Pons (tissue), 1 donor: ENCODE measurements around the gene SHROOM3.
"Not testable (repeated sequence)": the region's sequence is repeated elsewhere in the genome, so short reads cannot be mapped to it uniquely, and the experiment has no call there.

ENCODE experiments used
- DNase-seq: peaks from one replicate; pipeline ENCODE4 v3.0.0-alpha.2; 2016; ENCODE audit warnings: low spot score

The SHROOM3 gene

DNA sequence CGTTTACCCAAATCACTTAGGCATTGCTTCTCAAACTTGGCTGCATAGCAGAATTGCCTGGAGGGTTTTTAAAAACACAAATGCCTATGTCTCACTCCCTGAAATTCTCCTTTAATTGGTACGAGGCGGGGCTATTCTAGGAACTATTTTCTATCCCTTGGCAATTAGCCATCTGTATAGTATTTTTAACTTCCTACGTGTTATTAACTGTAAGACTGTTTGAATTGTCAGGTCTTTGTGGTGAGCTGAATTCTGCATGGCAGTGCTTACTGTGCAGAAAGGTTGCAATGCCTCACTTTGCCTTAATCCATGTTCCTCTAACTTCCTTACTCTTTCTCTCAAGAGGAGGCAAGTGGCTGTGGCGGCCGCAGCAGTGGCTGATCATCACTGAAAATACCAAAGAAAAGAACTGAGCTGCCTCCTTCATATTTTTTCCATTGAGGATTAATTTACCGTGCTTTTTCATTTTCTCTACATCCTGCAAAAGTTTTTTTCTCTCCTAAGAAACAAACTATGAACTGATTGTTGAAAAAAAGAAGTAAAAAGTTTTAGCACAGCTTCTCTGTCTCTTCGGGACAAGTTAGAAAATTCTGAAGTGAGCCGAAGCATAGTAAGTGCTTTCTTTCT, at the start of gene SHROOM3:
Gene SHROOM3 (plus strand): TSS at position 329 of the 627 bp plus-strand sequence. CDS start 824 bp downstream, outside the sequence.
- no peak for DNase-seq

- no peak for DNase-seq
These were observed 49.1 kb upstream of the SHROOM3 start for GRCh38 chr4:76385974-76386373.

- DNase-seq = no peak
These were observed 48.3 kb upstream of the SHROOM3 start for GRCh38 chr4:76386566-76387305.

GRCh38 chr4:76388160-76388908, 46.7 kb upstream of the SHROOM3 start:
- no peak for DNase-seq

DNA sequence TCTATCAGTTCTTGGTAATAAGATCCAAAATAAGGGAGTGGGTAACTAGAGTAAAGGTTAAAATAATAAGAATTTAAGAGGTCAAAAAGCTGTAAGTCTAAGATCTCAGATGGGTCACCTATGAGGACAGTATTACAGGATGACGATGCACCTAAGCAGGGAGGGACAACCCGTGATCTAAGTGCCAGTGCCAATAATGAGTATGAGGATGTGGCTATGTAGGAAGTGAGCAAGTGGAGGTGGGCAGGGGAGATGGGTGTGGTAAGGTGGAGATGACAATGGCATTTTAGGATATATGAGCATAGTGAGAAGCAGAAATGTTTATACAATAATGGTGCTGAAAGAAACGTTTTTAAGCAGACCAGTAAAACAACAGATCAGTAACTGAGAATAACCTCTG, 33.4 kb upstream of the SHROOM3 start:
- no peak for DNase-seq

GRCh38 chr4:76406081-76406480, 28.9 kb upstream of the SHROOM3 start:
- DNase-seq = no peak

- DNase-seq = no peak
These were observed 27.4 kb upstream of the SHROOM3 start for GRCh38 chr4:76407440-76408119.

DNA sequence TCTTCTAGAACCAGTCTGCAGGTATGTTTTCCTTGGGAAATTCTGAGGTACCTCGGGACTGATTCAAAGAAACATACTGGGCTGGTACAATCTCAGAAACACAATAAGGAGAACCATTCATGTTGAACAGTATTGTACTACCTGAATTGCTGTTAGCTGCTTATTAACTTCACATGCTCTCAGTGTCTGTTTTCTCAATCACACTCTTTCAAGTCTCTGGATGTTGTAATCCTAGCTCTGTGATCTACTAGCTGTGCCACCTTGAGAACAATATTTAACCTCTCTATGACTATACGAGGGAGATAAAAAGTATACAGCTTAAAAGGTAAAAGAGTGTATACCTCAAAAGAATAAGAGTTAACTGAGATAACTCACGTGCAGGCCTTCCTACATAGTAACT, 24.4 kb upstream of the SHROOM3 start:
- DNase-seq = no peak

DNA sequence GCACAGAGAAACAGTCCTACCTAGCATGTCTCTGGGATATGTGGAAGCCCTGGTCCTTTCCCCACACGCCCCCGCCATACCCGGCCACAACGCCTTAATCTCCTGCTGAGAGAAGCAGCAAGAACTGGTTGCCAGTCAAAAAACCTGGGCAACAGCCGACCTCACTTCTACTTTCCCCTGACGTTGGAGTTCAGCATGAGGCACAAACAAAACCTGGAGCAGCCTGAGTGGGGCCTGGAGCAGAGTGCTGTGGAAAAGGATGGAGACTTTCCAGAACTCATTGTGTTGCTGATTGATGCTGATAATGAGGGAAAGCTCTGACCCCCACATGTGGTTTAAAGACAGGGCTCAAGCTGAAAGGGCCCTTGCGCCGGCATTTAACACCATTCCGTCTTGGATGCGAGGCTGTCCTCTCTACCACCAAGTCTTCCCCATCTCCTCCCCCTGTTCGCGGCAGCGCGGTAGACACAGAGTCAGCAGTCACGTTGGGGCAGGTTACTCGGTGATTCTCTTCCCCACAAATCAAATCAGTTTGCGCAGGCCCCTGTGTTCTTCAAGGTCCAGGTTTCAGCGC, 14.8 kb upstream of the SHROOM3 start:
- no peak for DNase-seq

DNA sequence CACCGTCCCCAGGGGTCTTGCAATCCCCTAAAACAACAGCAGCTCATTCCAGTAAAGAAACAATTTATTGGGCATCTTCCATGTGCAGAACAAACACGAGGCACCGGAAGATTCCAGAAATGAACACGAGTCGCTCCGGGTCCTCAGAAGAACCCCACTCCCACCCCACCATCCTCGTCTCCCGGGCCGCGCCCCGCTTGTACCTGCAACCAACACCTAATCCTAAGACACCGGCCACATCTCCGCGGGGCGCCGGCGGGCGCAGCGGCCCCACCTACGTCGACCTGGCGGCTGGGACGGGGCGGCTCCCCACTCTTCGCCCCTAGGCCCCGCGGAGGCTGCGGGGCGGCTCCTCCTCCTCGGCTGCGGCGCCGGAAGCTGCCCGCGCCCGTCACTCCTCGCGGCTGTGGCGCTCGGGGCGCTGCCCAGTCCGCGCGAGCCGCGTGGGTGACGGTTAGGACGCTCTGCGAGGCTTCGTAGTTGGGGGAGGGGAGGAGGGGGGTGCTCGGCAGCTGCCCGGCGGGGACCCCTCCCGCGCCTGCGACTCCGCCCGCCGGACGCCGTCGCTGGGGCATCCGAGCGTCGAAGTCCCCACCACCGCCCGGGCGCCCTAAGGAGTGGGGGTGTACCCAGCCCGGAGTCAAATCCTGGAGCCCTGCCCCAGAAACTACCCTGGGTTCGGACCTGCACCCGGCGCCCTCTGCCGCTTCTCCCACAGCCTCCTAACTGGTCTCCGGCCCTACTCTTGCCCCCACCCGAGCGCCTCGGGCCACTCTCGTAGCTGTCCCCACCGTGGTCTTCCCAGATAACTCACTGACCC, 14.1 kb upstream of the SHROOM3 start, which contains the start of gene CCDC158:
Gene CCDC158 (minus strand): TSS at position 380 of the 820 bp plus-strand sequence. CDS start 17,934 bp downstream, outside the sequence.
- no peak for DNase-seq

DNA sequence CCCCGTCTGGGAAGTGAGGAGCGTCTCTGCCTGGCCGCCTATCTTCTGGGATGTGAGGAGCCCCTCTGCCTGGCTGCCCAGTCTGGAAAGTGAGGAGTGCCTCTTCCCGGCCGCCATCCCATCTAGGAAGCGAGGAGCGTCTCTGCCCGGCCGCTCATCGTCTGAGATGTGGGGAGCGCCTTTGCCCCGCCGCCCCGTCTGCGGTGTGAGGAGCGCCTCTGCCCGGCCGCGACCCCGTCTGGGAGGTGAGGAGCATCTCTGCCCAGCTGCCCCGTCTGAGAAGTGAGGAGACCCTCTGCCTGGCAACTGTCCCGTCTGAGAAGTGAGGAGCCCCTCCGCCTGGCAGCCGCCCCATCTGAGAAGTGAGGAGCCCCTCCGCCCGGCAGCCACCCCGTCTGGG, 11.9 kb upstream of the SHROOM3 start:
- DNase-seq = not testable (repeated sequence)

DNA sequence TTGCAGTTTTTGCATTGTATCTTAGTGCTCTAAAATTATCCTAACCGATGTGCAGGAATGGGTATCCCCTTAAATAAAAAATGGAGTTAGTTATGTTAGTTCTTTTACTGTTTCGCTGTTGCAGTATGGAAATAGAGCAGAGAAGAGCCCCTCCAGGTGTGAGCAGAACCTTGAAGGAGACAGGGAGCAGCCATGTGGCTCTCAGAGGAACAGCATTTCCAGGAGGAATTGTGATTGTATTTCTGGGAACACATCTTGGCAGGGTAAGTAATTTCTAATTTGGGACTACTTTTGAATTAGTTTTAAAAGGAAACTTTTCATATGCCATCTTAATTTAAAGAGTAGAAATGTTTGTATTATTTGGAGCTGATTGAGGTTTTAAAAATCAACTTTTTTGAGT, 8.8 kb upstream of the SHROOM3 start:
- DNase-seq = no peak

DNA sequence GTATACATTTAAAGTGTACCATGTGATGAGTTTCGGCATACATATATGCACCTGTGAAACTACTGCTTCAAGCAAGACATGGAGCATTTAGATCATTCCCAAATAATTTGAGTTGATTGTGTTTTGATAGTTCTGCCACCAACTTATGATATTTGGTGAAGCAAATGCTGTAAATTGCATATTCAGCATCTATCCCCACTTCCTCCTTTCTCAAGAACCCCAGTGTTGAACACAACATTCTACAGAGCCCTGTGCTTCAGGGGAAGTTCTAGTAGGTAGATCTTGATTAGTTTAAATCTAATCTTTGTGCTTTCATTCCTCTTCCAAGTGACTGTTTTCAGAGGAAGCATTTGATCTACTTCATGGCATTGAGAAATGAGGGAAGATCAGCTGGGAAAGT, 5.4 kb upstream of the SHROOM3 start:
- DNase-seq = no peak

GRCh38 chr4:76430519-76431388, 4.3 kb upstream of the SHROOM3 start:
- DNase-seq = peak; percentile 70

DNA sequence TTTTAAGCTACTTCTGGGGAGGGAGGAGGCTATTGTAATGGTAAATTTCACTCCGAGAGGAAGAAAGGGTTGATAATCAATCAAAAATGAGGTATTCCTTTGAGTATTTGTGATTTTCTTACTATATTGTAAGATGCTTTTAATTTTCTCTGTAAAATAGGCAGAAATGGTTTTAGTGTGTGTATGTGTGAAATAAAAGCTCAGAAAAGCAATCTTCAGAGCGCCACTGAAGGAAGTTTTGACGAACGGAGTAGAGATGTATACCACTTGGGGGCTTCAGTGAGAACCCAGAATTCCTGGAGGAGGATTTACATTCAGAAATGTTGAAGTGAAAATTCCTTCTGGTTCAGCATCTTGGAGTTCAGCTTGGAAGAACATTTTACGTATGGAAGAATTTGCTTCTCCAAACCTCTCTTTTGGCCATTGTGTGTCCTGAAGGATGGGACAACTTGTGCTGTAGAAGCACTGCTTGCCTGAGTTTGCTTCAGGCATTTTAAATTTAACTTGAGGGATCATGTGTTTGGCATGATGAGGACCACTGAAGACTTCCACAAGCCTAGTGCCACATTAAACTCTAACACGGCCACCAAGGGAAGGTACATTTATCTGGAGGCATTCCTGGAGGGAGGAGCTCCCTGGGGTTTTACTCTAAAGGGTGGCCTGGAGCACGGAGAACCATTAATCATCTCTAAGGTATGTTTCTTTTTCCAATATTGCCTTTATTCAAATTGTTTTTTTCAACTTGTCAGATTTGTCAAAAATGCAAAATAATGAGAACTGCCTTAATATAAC, 695 bp downstream of the SHROOM3 start:
- no peak for DNase-seq

DNA sequence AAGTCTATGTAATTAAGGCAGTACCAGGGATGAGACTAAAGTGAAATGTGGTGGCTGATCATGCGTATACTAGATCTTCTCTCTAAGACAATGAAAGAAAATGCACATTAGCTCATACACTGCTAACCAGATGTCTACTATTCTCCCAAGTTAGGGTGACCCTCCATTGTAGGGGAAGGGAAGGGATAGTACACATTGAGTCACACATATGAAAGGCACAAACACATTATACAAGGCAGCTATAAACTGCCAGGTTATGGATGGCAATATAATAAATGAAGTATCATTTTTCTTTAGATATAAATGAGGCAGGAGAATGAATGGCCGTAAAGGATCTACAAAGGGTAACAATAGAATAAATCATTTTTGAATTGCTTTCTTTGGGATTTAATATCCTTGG, 4.5 kb downstream of the SHROOM3 start:
- DNase-seq = no peak

DNA sequence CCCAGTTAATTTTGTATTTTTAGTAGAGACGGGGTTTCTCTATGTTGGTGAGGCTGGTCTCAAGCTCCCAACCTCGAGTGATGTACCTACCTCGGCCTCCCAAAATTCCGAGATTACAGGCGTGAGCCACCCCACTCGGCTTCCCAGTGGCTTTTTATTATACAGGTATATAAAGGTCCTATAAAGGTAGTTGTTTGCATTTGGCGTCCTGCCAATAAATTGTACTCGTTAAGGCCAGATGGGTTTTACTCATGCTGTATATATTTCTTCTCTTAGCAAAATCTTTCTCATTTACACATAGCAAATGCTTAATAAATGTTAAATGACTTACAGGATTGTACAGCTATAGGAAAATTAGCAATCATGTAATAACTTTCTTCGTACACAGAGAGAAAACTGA, 6.9 kb downstream of the SHROOM3 start:
- DNase-seq = no peak

GRCh38 chr4:76442807-76443206, 7.8 kb downstream of the SHROOM3 start:
- no peak for DNase-seq

GRCh38 chr4:76443376-76443775, 8.3 kb downstream of the SHROOM3 start:
- DNase-seq = no peak
